MM.1S (cell line): ENCODE measurements around the gene BTRC.

Source experiments
- DNase-seq: peaks from one replicate; pipeline ENCODE4 v3.0.0-alpha.2; 2015
- H2AFZ ChIP-seq: fragments of 300-600 bp; sonication (generic); 2 replicates; pipeline ENCODE4 v1.6.0; 2016; ENCODE audit warnings: antibody characterized with exemption, low read length
- H3F3A ChIP-seq: fragments of 300-600 bp; sonication (generic); 2 replicates; pipeline ENCODE4 v1.6.1; 2016; ENCODE audit warnings: mild to moderate bottlenecking, antibody characterized with exemption, low read length, moderate library complexity, mixed read lengths; ENCODE audit not compliant: insufficient read depth
- H3K27ac ChIP-seq: fragments of 300-600 bp; sonication (generic); 2 replicates; pipeline ENCODE4 v1.5.1; 2016; ENCODE audit warnings: mild to moderate bottlenecking, low read length
- H3K27me3 ChIP-seq: fragments of 300-600 bp; sonication (generic); replicated peaks from 2 replicates; pipeline ENCODE4 v1.6.0; 2016; ENCODE audit warnings: low read length; ENCODE audit not compliant: insufficient read depth
- H3K36me3 ChIP-seq: fragments of 300-600 bp; sonication (generic); replicated peaks from 2 replicates; pipeline ENCODE4 v1.6.1; 2016; ENCODE audit warnings: mild to moderate bottlenecking, low read length, mixed read lengths; ENCODE audit not compliant: insufficient read depth
- H3K4me1 ChIP-seq: fragments of 300-600 bp; sonication (generic); 2 replicates; pipeline ENCODE4 v1.6.1; 2016; ENCODE audit warnings: low read length, mixed read lengths
- H3K4me2 ChIP-seq: fragments of 300-600 bp; sonication (generic); 2 replicates; pipeline ENCODE4 v1.6.0; 2016; ENCODE audit warnings: low read depth, low read length
- H3K4me3 ChIP-seq: fragments of 300-600 bp; sonication (generic); 2 replicates; pipeline ENCODE4 v1.5.1; 2016; ENCODE audit warnings: low read length, mixed read lengths
- H3K79me2 ChIP-seq: fragments of 300-600 bp; sonication (generic); 2 replicates; pipeline ENCODE4 v1.6.1; 2016; ENCODE audit warnings: mixed run types, low read length, mixed read lengths
- H3K9ac ChIP-seq: fragments of 300-600 bp; sonication (generic); 2 replicates; pipeline ENCODE4 v1.6.1; 2016; ENCODE audit warnings: low read length, mixed read lengths
- H3K9me2 ChIP-seq: fragments of 300-600 bp; sonication (generic); replicated peaks from 2 replicates; pipeline ENCODE4 v1.6.1; 2016; ENCODE audit warnings: mild to moderate bottlenecking, low read length, mixed read lengths; ENCODE audit not compliant: insufficient read depth
- H3K9me3 ChIP-seq: fragments of 300-600 bp; sonication (generic); replicated peaks from 2 replicates; pipeline ENCODE4 v1.6.1; 2016; ENCODE audit warnings: mild to moderate bottlenecking, low read length, mixed read lengths; ENCODE audit not compliant: insufficient read depth
- H4K20me1 ChIP-seq: fragments of 300-600 bp; sonication (generic); 2 replicates; pipeline ENCODE4 v1.6.1; 2016; ENCODE audit warnings: mild to moderate bottlenecking, low read length, moderate library complexity, mixed read lengths; ENCODE audit not compliant: insufficient read depth
- EZH2 ChIP-seq: fragments of 300-600 bp; sonication (generic); optimal IDR thresholded peaks from 2 replicates; pipeline ENCODE3; 2017; ENCODE audit warnings: low read depth, mild to moderate bottlenecking, antibody characterized with exemption, low read length, mixed read lengths
- EZH2phosphoT487 ChIP-seq: fragments of 300-600 bp; sonication (generic); IDR thresholded peaks from 2 replicates; pipeline ENCODE4 v1.6.1; 2018; ENCODE audit warnings: antibody characterized with exemption, low read length
- TF ChIP-seq, protein P1 (sequence below): fragments of 300-600 bp; sonication (generic); IDR thresholded peaks from 2 replicates; pipeline ENCODE4 v1.5.1; 2016; ENCODE audit warnings: antibody characterized with exemption, low read length, mixed read lengths

The BTRC gene

DNA sequence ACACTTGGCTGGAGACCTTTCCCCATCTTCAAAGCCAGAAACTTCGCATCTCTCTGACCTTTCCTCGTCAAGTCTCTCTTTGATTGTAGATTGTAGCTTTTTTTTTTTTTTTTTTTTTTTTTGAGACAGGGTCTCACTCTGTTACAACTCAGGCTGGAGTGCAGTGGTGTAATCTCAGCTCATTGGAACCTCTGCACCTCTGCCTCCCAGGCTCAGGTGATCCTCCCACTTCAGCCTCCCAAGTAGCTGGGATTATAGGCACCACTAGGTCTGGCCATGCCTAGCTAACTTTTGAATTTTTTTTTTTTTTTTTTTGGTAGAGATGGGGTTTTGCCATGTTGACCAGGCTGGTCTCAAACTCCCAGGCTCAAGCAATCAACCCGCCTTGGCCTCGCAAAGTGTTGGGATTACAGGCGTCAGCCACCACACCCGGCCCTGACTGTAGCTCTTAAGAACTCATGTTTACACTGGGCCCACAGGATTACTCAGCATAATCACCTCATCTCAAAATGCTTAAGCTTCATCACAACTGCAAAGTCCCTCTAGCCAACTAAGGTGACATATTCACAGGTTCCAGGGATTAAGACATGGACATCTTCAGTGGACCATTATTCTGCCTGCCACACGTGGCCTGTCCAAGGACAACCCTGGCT, 222.4 kb downstream of the BTRC start:
- no peaks in the 10 kb centered on the region for H4K20me1 ChIP-seq
- no peak for TF ChIP-seq EZH2
- TF ChIP-seq EZH2phosphoT487, result no peak
- TF ChIP-seq, protein P1, sequence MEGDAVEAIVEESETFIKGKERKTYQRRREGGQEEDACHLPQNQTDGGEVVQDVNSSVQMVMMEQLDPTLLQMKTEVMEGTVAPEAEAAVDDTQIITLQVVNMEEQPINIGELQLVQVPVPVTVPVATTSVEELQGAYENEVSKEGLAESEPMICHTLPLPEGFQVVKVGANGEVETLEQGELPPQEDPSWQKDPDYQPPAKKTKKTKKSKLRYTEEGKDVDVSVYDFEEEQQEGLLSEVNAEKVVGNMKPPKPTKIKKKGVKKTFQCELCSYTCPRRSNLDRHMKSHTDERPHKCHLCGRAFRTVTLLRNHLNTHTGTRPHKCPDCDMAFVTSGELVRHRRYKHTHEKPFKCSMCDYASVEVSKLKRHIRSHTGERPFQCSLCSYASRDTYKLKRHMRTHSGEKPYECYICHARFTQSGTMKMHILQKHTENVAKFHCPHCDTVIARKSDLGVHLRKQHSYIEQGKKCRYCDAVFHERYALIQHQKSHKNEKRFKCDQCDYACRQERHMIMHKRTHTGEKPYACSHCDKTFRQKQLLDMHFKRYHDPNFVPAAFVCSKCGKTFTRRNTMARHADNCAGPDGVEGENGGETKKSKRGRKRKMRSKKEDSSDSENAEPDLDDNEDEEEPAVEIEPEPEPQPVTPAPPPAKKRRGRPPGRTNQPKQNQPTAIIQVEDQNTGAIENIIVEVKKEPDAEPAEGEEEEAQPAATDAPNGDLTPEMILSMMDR, result no peak
- no peak overlapping the region for H2AFZ ChIP-seq
- no peaks in the 10 kb centered on the region for H3K36me3 ChIP-seq
- no peak overlapping the region for H3K9ac ChIP-seq
- no peaks in the 10 kb centered on the region for H3K27me3 ChIP-seq
- H3K79me2 ChIP-seq, result no peaks in the 10 kb centered on the region
- no peak overlapping the region for H3K4me3 ChIP-seq
- no peak overlapping the region for H3K27ac ChIP-seq
- no peaks in the 10 kb centered on the region for H3K9me3 ChIP-seq
- H3K9me2 ChIP-seq, result no peaks in the 10 kb centered on the region
- no peak for DNase-seq
- H3K4me1 ChIP-seq, result peaks cover 13% of the 10 kb centered on the region
- H3F3A ChIP-seq, result peaks cover 10% of the 10 kb centered on the region
- H3K4me2 ChIP-seq, result no peak overlapping the region

DNA sequence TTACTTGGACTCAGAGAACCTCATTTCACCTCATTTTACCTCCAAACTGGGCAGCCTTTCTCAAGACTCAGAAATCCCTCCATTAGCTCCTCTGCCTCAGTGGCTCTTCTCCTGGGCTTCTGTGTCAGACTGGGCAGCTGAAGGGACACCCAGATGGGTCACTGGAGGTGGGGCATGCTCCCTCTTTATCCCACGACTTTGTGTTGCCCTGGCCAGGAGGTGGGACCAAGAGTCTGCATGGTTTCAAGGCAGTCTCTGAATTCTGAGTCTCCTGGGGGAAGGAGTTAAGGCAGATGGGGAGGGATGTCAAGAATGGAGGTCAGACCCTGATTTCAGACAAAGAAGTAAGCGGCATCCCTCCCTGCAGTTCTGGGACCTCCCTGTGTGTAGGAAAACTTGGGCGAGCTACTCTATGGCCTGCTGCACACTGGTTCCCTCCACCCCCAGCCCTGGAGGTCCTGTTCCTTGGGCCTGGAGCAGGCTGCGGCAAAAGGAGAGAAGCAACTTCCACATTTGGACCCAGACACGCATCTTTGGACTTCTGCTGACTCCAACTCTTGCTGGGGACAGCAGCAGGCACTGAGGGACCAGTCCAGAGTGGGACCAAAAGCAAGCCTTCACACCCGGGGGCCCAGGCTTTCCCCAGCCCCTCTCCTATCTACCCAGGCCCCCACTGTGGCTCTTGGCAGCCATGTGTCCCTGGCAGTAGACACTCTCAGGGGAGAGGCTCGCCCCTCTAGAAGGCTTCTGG, 223.3 kb downstream of the BTRC start:
- TF ChIP-seq EZH2phosphoT487, result no peak
- no peak for TF ChIP-seq EZH2
- TF ChIP-seq, protein P1, result no peak
- Histone ChIP-seq H2AFZ (no peak overlapping the region), H3K27me3 (no peaks in the 10 kb centered on the region)

DNA sequence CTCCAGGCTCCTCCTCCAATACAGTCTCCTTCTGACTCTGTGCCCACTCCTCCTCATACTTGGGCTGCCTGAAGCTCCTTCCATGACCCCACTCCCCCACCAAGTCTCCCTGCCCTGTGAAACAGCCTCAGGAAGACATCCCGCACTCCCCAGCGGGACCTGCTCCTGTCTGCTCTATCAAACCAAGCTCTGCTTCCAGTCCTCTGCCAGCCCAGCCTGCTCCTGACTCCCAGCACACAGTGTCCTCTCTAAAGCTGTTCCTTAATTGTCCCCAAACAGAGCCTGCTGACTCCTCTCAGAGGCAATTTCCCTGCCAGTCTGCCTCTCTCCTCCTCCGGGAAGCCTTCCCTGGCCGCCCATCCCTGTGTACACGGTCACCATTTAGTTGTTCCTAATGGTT, 224.2 kb downstream of the BTRC start:
- Histone ChIP-seq H4K20me1 (no peaks in the 10 kb centered on the region), H3K79me2 (no peaks in the 10 kb centered on the region), H2AFZ (no peak overlapping the region), H3K4me1 (peaks cover 17% of the 10 kb centered on the region), H3K9me2 (no peaks in the 10 kb centered on the region), H3K27ac (no peak overlapping the region), H3K9me3 (no peaks in the 10 kb centered on the region), H3K4me2 (no peak overlapping the region), H3K27me3 (no peaks in the 10 kb centered on the region), H3K9ac (no peak overlapping the region), H3K4me3 (no peak overlapping the region), H3F3A (peaks cover 12% of the 10 kb centered on the region), H3K36me3 (no peaks in the 10 kb centered on the region)
- no peak for TF ChIP-seq EZH2phosphoT487
- TF ChIP-seq EZH2, result no peak
- TF ChIP-seq, protein P1, result no peak
- DNase-seq, result no peak

More for the DNA sequence above, 223.3 kb downstream of the BTRC start:
- no peaks in the 10 kb centered on the region for H3K36me3 ChIP-seq
- no peak overlapping the region for H3K9ac ChIP-seq
- H3K4me3 ChIP-seq, result no peak overlapping the region
- no peaks in the 10 kb centered on the region for H3K79me2 ChIP-seq
- H3K9me2 ChIP-seq, result no peaks in the 10 kb centered on the region
- no peak overlapping the region for H3K4me2 ChIP-seq
- H3K9me3 ChIP-seq, result no peaks in the 10 kb centered on the region
- no peak overlapping the region for H3K27ac ChIP-seq
- H3F3A ChIP-seq, result peaks cover 12% of the 10 kb centered on the region
- peaks cover 17% of the 10 kb centered on the region for H3K4me1 ChIP-seq
- no peaks in the 10 kb centered on the region for H4K20me1 ChIP-seq
- no peak for DNase-seq
